GM18909 (cell line): ENCODE measurements around the gene TUBGCP6.

Experiments
- ATAC-seq: cut with Tn5 transposase; IDR thresholded peaks from one replicate; pipeline ENCODE4 v1.9.1; 2021; ENCODE audit warnings: mild to moderate bottlenecking; ENCODE audit not compliant: unreplicated experiment, poor library complexity

The TUBGCP6 gene

GRCh38 chr22:50244420-50245213 lies at the start of gene TUBGCP6:
Gene TUBGCP6 (minus strand): TSS chr22:50245023. CDS start chr22:50244459, 564 bp downstream.
- ATAC-seq = peak; percentile 75

- ATAC-seq = no peak
Observed at GRCh38 chr22:50294319-50294656, 49.5 kb upstream of the TUBGCP6 start.

GRCh38 chr22:50293441-50294318 lies 48.9 kb upstream of the TUBGCP6 start:
- no peak for ATAC-seq

GRCh38 chr22:50292643-50293440 lies 48.0 kb upstream of the TUBGCP6 start:
- ATAC-seq = no peak

GRCh38 chr22:50289942-50290630 lies 45.3 kb upstream of the TUBGCP6 start:
- ATAC-seq = no peak

- ATAC-seq = no peak
Observed at GRCh38 chr22:50289151-50289941, 44.5 kb upstream of the TUBGCP6 start.

- no peak for ATAC-seq
Observed at GRCh38 chr22:50287731-50288130, 42.9 kb upstream of the TUBGCP6 start.

- ATAC-seq = no peak
Observed at GRCh38 chr22:50286701-50287318, 42.0 kb upstream of the TUBGCP6 start.

GRCh38 chr22:50286275-50286674 lies 41.5 kb upstream of the TUBGCP6 start:
- ATAC-seq = no peak

- no peak for ATAC-seq
Observed at GRCh38 chr22:50285568-50286229, 40.9 kb upstream of the TUBGCP6 start.

- no peak for ATAC-seq
Observed at GRCh38 chr22:50284479-50284878, 39.7 kb upstream of the TUBGCP6 start.

GRCh38 chr22:50283821-50284220 lies 39.0 kb upstream of the TUBGCP6 start:
- no peak for ATAC-seq

- no peak for ATAC-seq
Observed at GRCh38 chr22:50282361-50283155, 37.7 kb upstream of the TUBGCP6 start.

GRCh38 chr22:50281957-50282356 lies 37.1 kb upstream of the TUBGCP6 start:
- no peak for ATAC-seq

- no peak for ATAC-seq
Observed at GRCh38 chr22:50281384-50281760, 36.5 kb upstream of the TUBGCP6 start.

- ATAC-seq = no peak
Observed at GRCh38 chr22:50280708-50281383, 36.0 kb upstream of the TUBGCP6 start.
